Mesothelial cell of epicardium (in vitro differentiated cells): Measurements from ENCODE around the gene TRIM61. TPM values are rescaled to one million over a fixed set of nuclear protein-coding genes. Genes with fewer than 3 reads are reported as not detected.

Source experiments
- DNase-seq, 2 experiments: peaks; one replicate each; pipeline ENCODE4 v3.0.0; 2021; ENCODE audit warnings: low spot score in 2 of 2; ENCODE audit not compliant: unreplicated experiment in 2 of 2
- H3K27ac Mint-ChIP-seq: 2 replicates; pipeline ENCODE4 v1.8.0; 2021; ENCODE audit warnings: mixed read lengths
- H3K27me3 Mint-ChIP-seq: 2 replicates; pipeline ENCODE4 v1.8.0; 2021; ENCODE audit warnings: low read depth, mixed read lengths
- H3K36me3 Mint-ChIP-seq: 2 replicates; pipeline ENCODE4 v1.8.0; 2021; ENCODE audit warnings: mixed read lengths
- H3K4me1 Mint-ChIP-seq: 2 replicates; pipeline ENCODE4 v1.8.0; 2021; ENCODE audit warnings: mixed read lengths
- H3K4me3 Mint-ChIP-seq: 2 replicates; pipeline ENCODE4 v1.8.0; 2021; ENCODE audit warnings: mild to moderate bottlenecking, moderate library complexity, mixed read lengths
- H3K9me3 Mint-ChIP-seq: 2 replicates; pipeline ENCODE4 v1.8.0; 2021; ENCODE audit warnings: mixed read lengths
- CTCF ChIP-seq: fragments of 200-600 bp; sonication (generic); IDR thresholded peaks from one replicate; pipeline ENCODE4 v1.5.0; 2021; ENCODE audit warnings: antibody characterized with exemption; ENCODE audit not compliant: unreplicated experiment
- total RNA-seq: library from RNA; stranded (reverse); gene quantifications from 3 replicates; pipeline ENCODE4 v1.2.1, GENCODE V29; 2021

TRIM61 gene
- total RNA-seq, 1 donor from 2014 or later = 2.4 TPM

- no peak overlapping the region for H3K27ac Mint-ChIP-seq
- no peak for DNase-seq
- H3K27me3 Mint-ChIP-seq = peaks cover 3% of the 10 kb centered on the region
- no peaks in the 10 kb centered on the region for H3K9me3 Mint-ChIP-seq
- no peaks in the 10 kb centered on the region for H3K4me1 Mint-ChIP-seq
- no peak overlapping the region for H3K4me3 Mint-ChIP-seq
- no peak for TF ChIP-seq CTCF
- no peaks in the 10 kb centered on the region for H3K36me3 Mint-ChIP-seq
Measured at GRCh38 chr4:165010991-165011390, 33.5 kb upstream of the TRIM61 start.

GRCh38 chr4:165010487-165010886 is 33.0 kb upstream of the TRIM61 start:
- H3K27me3 Mint-ChIP-seq = peaks cover 3% of the 10 kb centered on the region
- no peaks in the 10 kb centered on the region for H3K4me1 Mint-ChIP-seq
- H3K36me3 Mint-ChIP-seq = no peaks in the 10 kb centered on the region
- no peak overlapping the region for H3K4me3 Mint-ChIP-seq
- no peak for TF ChIP-seq CTCF
- no peak overlapping the region for H3K27ac Mint-ChIP-seq
- no peaks in the 10 kb centered on the region for H3K9me3 Mint-ChIP-seq
- DNase-seq = no peak

GRCh38 chr4:165009493-165010227 is 32.2 kb upstream of the TRIM61 start:
- Mint-ChIP-seq H3K9me3 (no peaks in the 10 kb centered on the region), H3K27me3 (peaks cover 3% of the 10 kb centered on the region), H3K4me3 (no peak overlapping the region), H3K27ac (no peak overlapping the region), H3K4me1 (no peaks in the 10 kb centered on the region), H3K36me3 (no peaks in the 10 kb centered on the region)
- no peak for DNase-seq
- TF ChIP-seq CTCF = no peak

- no peak for DNase-seq
- no peak for TF ChIP-seq CTCF
- no peak overlapping the region for H3K4me3 Mint-ChIP-seq
- H3K4me1 Mint-ChIP-seq = no peaks in the 10 kb centered on the region
- H3K27ac Mint-ChIP-seq = no peak overlapping the region
- H3K27me3 Mint-ChIP-seq = peaks cover 3% of the 10 kb centered on the region
- no peaks in the 10 kb centered on the region for H3K36me3 Mint-ChIP-seq
- H3K9me3 Mint-ChIP-seq = no peaks in the 10 kb centered on the region
Measured at GRCh38 chr4:165006886-165007285, 29.4 kb upstream of the TRIM61 start.

- no peak for DNase-seq
- Mint-ChIP-seq H3K27me3 (peaks cover 3% of the 10 kb centered on the region), H3K9me3 (no peaks in the 10 kb centered on the region), H3K27ac (no peak overlapping the region), H3K4me3 (no peak overlapping the region), H3K36me3 (no peaks in the 10 kb centered on the region), H3K4me1 (no peaks in the 10 kb centered on the region)
- no peak for TF ChIP-seq CTCF
Measured at GRCh38 chr4:165006456-165006855, 29.0 kb upstream of the TRIM61 start.
